Right hindlimb (tissue), 1 donor: ENCODE data around the gene SLC7A6.

Source experiments
- DNase-seq: peaks from one replicate; pipeline ENCODE4 v3.0.0-alpha.2; 2018

Gene SLC7A6

GRCh38 chr16:68257906-68258800 is 6.2 kb upstream of the SLC7A6 start:
- no peak for DNase-seq

GRCh38 chr16:68259007-68259825 is 5.1 kb upstream of the SLC7A6 start:
- no peak for DNase-seq

- DNase-seq: no peak
Observed at GRCh38 chr16:68263559-68264127, 683 bp upstream of the SLC7A6 start.

- DNase-seq: peak; percentile 48
Observed at GRCh38 chr16:68265078-68265920, 973 bp downstream of the SLC7A6 start.

- no peak for DNase-seq
Observed at GRCh38 chr16:68267612-68268405, 3.5 kb downstream of the SLC7A6 start.

GRCh38 chr16:68269793-68270192 is 5.5 kb downstream of the SLC7A6 start:
- no peak for DNase-seq

GRCh38 chr16:68270353-68270752 is 6.0 kb downstream of the SLC7A6 start:
- DNase-seq: no peak

- no peak for DNase-seq
Observed at GRCh38 chr16:68272507-68273209, 8.3 kb downstream of the SLC7A6 start.

- no peak for DNase-seq
Observed at GRCh38 chr16:68273459-68273858, 9.1 kb downstream of the SLC7A6 start.

- DNase-seq: no peak
Observed at GRCh38 chr16:68273896-68274295, 9.6 kb downstream of the SLC7A6 start.

- DNase-seq: no peak
Observed at GRCh38 chr16:68274441-68274840, 10.1 kb downstream of the SLC7A6 start.

GRCh38 chr16:68275611-68276191 is 11.4 kb downstream of the SLC7A6 start:
- DNase-seq: no peak

- no peak for DNase-seq
Observed at GRCh38 chr16:68276223-68276622, 11.9 kb downstream of the SLC7A6 start.

- DNase-seq: no peak
Observed at GRCh38 chr16:68279726-68280558, 15.6 kb downstream of the SLC7A6 start.

GRCh38 chr16:68281368-68282063 is 17.2 kb downstream of the SLC7A6 start:
- no peak for DNase-seq

GRCh38 chr16:68282064-68282452 is 17.7 kb downstream of the SLC7A6 start:
- no peak for DNase-seq

- no peak for DNase-seq
Observed at GRCh38 chr16:68283346-68283745, 19.0 kb downstream of the SLC7A6 start.

- no peak for DNase-seq
Observed at GRCh38 chr16:68283801-68284598, 19.7 kb downstream of the SLC7A6 start.
